Astrocyte of the cerebellum (primary cell): ENCODE measurements around the gene IL17RB.

ENCODE experiments used
- DNase-seq: peaks from one replicate; pipeline ENCODE4 v3.0.0-alpha.2; 2011; ENCODE audit warnings: low read depth
- H3K4me3 ChIP-seq: 2 replicates; pipeline ENCODE4 v1.5.1; 2011; ENCODE audit warnings: mild to moderate bottlenecking, low read depth, low read length, moderate library complexity
- in situ Hi-C: cut with HindIII; loops from 2 replicates; pipeline ENCODE4 v1.10.0; 2017; ENCODE audit warnings: low sequenced_read_pairs
- TF ChIP-seq, protein P1 (sequence below): IDR thresholded peaks from 2 replicates; pipeline ENCODE4 v1.5.1; 2012; ENCODE audit warnings: low read length, low read depth, moderate library complexity, mild to moderate bottlenecking; ENCODE audit errors: missing control alignments

The IL17RB gene

DNA sequence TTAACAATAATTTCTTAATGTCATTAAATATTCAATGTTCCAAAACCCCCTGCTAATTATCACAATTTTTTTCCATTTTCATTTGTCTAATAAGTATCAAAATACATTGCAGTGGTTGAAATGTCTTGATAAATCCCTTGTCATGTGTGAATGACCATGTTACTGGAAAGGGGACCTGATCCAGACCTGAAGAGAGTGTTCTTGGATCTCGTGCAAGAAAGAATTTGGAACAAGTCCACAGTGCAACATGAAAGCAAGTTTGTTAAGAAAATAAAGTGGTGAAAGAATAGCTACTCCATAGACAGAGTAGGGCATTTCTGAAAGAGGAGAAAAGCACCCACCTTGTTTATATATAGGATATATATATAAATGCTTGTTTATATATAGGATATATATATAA is 55.7 kb downstream of the IL17RB start:
- no peak for DNase-seq
- in situ Hi-C loops: no loop called here
- no peak overlapping the region for H3K4me3 ChIP-seq
- TF ChIP-seq, protein P1, sequence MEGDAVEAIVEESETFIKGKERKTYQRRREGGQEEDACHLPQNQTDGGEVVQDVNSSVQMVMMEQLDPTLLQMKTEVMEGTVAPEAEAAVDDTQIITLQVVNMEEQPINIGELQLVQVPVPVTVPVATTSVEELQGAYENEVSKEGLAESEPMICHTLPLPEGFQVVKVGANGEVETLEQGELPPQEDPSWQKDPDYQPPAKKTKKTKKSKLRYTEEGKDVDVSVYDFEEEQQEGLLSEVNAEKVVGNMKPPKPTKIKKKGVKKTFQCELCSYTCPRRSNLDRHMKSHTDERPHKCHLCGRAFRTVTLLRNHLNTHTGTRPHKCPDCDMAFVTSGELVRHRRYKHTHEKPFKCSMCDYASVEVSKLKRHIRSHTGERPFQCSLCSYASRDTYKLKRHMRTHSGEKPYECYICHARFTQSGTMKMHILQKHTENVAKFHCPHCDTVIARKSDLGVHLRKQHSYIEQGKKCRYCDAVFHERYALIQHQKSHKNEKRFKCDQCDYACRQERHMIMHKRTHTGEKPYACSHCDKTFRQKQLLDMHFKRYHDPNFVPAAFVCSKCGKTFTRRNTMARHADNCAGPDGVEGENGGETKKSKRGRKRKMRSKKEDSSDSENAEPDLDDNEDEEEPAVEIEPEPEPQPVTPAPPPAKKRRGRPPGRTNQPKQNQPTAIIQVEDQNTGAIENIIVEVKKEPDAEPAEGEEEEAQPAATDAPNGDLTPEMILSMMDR: no peak

DNA sequence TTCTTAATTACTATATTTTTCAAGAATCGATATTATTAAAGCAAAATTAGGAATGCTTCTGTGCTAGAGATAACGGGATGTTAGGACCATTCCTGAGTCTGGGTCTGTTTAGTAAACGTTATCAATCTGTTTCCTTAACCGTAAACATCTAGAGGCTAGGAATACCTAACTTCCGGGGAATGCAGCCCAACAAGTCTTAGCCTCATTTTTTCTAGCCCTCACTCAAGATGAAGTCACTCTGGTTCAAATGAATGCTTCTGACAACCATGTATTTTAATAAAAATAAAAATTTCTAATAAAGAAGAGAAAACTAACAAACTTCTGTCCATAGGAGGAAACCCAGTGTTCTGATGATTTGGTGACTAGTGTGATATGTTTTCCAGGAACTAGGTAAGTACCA is 56.3 kb downstream of the IL17RB start:
- H3K4me3 ChIP-seq: no peak overlapping the region
- TF ChIP-seq, protein P1: no peak
- in situ Hi-C loops: no loop called here

DNA sequence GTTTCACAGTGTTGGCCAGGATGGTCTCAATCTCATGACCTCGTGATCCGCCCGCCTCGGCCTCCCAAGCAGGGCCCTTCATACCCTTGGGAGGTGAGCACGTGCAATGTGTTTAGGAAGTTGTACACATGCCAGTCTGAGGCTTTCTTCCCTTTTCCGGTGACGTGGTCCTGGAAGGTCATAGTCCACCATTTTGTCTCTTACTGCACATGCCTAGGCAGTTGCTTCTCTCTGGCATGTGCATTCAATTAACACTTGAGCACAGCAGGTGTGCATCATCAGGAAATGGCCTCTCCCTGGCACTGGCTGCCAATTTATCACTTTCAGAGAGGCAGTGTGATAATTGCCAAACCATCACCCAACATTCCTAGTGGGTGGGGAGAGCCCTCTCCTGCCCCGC is 67.0 kb downstream of the IL17RB start:
- no peak for DNase-seq
- in situ Hi-C loops: no loop called here
- no peak overlapping the region for H3K4me3 ChIP-seq
- TF ChIP-seq, protein P1: no peak

More for the DNA sequence above, 56.3 kb downstream of the IL17RB start:
- DNase-seq: no peak
